Adrenal gland (tissue), 12 donors: ENCODE results near the gene UST. TPM values are rescaled to one million over a fixed set of nuclear protein-coding genes. Genes with fewer than 3 reads are reported as not detected.

Source experiments
- DNase-seq, 7 donors: peaks; one replicate each; pipeline ENCODE4 v3.0.0-alpha.2; 2019 to 2020
- H3K27ac ChIP-seq, 5 donors: fragments of 200-600 bp; sonication (generic) in 4 of 5; 1 replicate in 3 of 5; 2 replicates in 2 of 5; pipeline versions ENCODE4 v1.5.1 to v1.8.0; 2016 to 2020; ENCODE audit warnings: mild to moderate bottlenecking in 1 of 5
- H3K27me3 ChIP-seq: fragments of 200-600 bp; 2 replicates; pipeline ENCODE4 v1.8.0; 2021
- H3K36me3 ChIP-seq, 2 donors: fragments of 200-600 bp; replicated peaks in 1 of 2; 1 replicate in 1 of 2; 2 replicates in 1 of 2; pipeline versions ENCODE4 v1.5.1 to v1.8.0; 2018 to 2022
- H3K4me1 ChIP-seq, 2 donors: fragments of 200-600 bp; replicated peaks in 1 of 2; 1 replicate in 1 of 2; 2 replicates in 1 of 2; pipeline versions ENCODE4 v1.5.1 to v1.8.0; 2018 to 2021
- H3K4me3 ChIP-seq, 4 donors: fragments of 200-600 bp; sonication (generic) in 3 of 4; one replicate each; pipeline ENCODE4 v1.5.1; 2016 to 2018
- H3K9me3 ChIP-seq, 3 donors: fragments of 200-600 bp; sonication (generic) in 1 of 3; replicated peaks in 1 of 3; 1 replicate in 2 of 3; 2 replicates in 1 of 3; pipeline versions ENCODE4 v1.5.1 to v1.8.0; 2016 to 2021
- POLR2A ChIP-seq, 2 donors: fragments of 450-650 bp; IDR thresholded peaks; one replicate each; pipeline ENCODE4 v1.6.1; 2017; ENCODE audit warnings: antibody characterized with exemption in 2 of 2, mild to moderate bottlenecking in 2 of 2, moderate library complexity in 1 of 2
- WGBS, 4 donors: extraction: QIAGEN DNeasy Blood & Tissue Kit in 2 of 4; methylation state at CpG; one replicate each; pipeline versions ENCODE4 v1.1.5 to v1.1.7; 2013 to 2017; 5-methylcytosine and 5-hydroxymethylcytosine counted together
- intact Hi-C, 2 donors: fragments of 100-400 bp; cut with DNase I; formaldehyde crosslinking; loops; one replicate each; pipeline versions ENCODE4 v1.14.1 to v1.15.0; 2022 to 2023
- polyA plus RNA-seq, 3 donors: library from polyadenylated mRNA; stranded (reverse); fragments of 200-250 nt in 2 of 3; fragments of 350-450 nt in 1 of 3; fragmentation: Illumina TruSeq in 1 of 3; extraction: RNeasy Lipid Tissue Mini Kit (QIAGEN cat#74804) in 1 of 3; gene quantifications; one replicate each; pipeline ENCODE4 v1.2.3, GENCODE V29; 2013 to 2014
- total RNA-seq, 9 donors: library from RNA; depleted of rRNA in 4 of 9; stranded (reverse); fragments of >200 nt in 4 of 9; fragments of 120-200 nt in 1 of 9; fragmentation: NEBNext Ultra II Directional in 1 of 9; extraction: Animal tissue kit (Norgen Biotek cat#: 25700) in 1 of 9; gene quantifications; one replicate each; pipeline versions ENCODE4 v1.1.0 to v1.2.4, GENCODE V29; 2013 to 2023
- TF ChIP-seq, protein P1 (sequence below), 6 experiments: fragments of 450-650 bp in 4 of 6; fragments of 200-600 bp in 2 of 6; sonication (generic) in 1 of 6; IDR thresholded peaks; 1 replicate in 5 of 6; 2 replicates in 1 of 6; pipeline versions ENCODE4 v1.5.1 to v1.8.0; 2016 to 2021; ENCODE audit warnings: antibody characterized with exemption in 6 of 6, mild to moderate bottlenecking in 2 of 6, moderate library complexity in 1 of 6
- donor health status: healthy with polysubstance abuse.
- donor health status: Bipolar disorder and iron deficiency.
- donor health status: DM: yes; HTN: yes; CAD: no.
- donor health status: DM: no; HTN: no; CAD: no.
- donor health status: DM: no; HTN: no; CAD: no.
- donor health status: DM: yes; HTN: yes; CAD: no.

UST gene
- total and polyA plus RNA-seq, 12 donors, result 5.9 to 37.4 (median 18.3) TPM

DNA sequence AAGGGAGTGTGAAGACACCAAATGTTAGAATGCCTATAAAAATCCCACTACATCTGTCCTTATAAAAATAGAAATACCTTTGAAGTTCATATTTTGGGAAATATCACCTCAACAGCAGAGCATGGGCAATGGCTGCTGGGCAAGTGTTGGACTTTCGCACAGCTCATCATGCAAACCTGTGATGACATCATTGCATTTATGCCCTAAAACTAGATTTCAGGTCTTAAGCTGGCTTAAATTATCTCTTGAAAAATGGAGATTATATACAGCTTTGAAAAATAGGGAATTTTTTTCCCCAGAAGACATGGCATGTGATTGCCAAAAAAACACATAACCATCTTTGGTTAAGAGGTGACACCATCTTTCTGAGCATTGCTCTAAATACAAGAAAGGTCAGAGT, 197.8 kb downstream of the UST start:
- Histone ChIP-seq H3K27ac (no peak overlapping the region), H3K27me3 (no peaks in the 10 kb centered on the region), H3K4me1 (no peaks in the 10 kb centered on the region), H3K9me3 (no peaks in the 10 kb centered on the region), H3K36me3 (no peaks in the 10 kb centered on the region), H3K4me3 (no peak overlapping the region)
- WGBS, 4 donors, result 96 to 100% (median 98%) methylated on average over 1 of the region's 1 CpG
- no peak for DNase-seq
- TF ChIP-seq POLR2A (IDR thresholded peaks at IDR 0.05), result no peak
- TF ChIP-seq, protein P1, sequence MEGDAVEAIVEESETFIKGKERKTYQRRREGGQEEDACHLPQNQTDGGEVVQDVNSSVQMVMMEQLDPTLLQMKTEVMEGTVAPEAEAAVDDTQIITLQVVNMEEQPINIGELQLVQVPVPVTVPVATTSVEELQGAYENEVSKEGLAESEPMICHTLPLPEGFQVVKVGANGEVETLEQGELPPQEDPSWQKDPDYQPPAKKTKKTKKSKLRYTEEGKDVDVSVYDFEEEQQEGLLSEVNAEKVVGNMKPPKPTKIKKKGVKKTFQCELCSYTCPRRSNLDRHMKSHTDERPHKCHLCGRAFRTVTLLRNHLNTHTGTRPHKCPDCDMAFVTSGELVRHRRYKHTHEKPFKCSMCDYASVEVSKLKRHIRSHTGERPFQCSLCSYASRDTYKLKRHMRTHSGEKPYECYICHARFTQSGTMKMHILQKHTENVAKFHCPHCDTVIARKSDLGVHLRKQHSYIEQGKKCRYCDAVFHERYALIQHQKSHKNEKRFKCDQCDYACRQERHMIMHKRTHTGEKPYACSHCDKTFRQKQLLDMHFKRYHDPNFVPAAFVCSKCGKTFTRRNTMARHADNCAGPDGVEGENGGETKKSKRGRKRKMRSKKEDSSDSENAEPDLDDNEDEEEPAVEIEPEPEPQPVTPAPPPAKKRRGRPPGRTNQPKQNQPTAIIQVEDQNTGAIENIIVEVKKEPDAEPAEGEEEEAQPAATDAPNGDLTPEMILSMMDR (IDR thresholded peaks at IDR 0.05), result no peak
- intact Hi-C loops, result loop anchor here in 1 of 2 donors (5.0 kb wide), 1 partner anchor 197 kb away; the partner anchor contains the start of gene UST

DNA sequence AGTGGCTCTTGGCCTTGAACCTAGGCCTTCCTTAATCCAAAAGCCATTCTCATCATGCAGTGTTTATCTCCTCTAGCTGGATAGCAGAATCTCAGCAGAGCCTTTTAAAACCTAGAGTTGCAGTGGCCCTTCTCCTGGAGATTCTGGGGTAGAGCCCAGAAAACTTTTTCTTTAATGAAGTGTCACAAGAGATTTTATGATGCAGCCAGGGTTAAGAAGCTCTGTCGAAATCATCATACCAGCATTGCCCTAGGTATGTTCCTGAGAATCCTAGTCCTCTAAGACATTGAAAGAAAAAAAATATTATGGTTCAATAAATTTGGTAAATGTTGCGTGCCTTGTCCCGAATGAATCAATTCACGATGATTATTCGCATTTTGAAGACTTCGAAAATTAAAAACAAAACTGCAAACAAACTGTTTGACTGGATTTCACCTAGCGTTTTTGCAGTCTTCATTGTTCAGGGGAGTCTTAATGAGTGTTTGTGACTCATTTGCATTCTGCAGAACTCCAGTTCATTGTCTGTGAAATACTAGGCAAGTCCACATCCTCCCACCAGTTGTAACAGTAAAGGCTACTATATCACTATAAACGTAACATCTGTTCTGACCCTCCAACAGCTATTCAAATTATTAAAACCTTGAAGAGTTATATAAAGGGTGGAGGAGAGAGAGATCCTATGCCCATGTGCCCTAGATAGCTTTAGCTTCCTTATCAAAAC, 198.6 kb downstream of the UST start:
- 71 to 85% (median 76%) methylated on average over 8 of the region's 8 CpGs for WGBS, 4 donors

DNA sequence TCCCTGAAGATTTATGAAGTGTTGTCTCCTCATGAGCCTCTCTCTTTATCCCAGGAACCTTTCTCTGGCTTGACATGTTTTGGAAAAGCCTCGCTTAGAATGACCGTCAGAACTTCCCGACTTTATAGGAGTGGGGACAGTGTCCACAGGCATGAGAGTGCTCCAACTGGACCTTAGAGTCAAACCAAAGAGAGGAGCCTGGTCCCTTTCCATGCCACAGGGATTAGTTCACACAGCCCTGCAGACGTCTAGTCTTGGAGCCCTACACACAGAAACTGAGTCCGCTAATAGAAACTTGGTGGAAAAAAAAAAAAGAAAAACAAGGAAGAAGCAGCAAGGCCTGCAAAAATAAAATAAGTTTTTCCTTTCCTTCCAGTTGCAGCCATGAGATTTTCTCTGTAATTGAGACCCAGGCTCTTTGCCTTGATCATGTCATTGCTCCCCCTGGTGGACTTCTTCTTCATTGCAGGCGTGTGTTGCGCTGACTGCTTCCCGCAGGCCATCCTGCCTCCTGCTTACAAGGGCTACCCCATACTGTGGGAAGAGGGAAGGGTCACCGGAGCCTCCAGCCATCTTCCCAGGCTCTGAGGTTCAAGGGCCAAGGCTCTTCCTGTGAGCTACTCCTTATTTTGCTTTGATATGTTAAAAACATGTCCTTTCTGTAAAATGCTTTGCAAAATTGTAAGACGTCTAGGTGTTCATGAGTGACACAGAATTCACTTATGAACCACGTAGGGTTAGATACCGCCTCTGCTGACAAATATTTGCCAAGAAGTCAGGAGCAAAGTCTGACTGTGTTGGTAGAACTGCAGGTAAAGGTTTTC, 201.0 kb downstream of the UST start:
- H3K4me3 ChIP-seq, result no peak overlapping the region
- WGBS, 4 donors, result 30 to 34% (median 32%) methylated on average over 12 of the region's 12 CpGs
- DNase-seq, result peak; percentile 80 to 95 (median 86)
- no peaks in the 10 kb centered on the region for H3K4me1 ChIP-seq
- H3K36me3 ChIP-seq, result no peaks in the 10 kb centered on the region
- no peak overlapping the region for H3K27ac ChIP-seq
- no peaks in the 10 kb centered on the region for H3K27me3 ChIP-seq
- TF ChIP-seq, protein P1 (IDR thresholded peaks at IDR 0.05), result peak; percentile 80 to 92 (median 87)
- TF ChIP-seq POLR2A (IDR thresholded peaks at IDR 0.05), result no peak
- intact Hi-C loops, result loop anchor here in 1 of 2 donors (5.0 kb wide), 1 partner anchor 201 kb away; the partner anchor contains the start of gene UST
- H3K9me3 ChIP-seq, result no peaks in the 10 kb centered on the region

More for the DNA sequence above, 198.6 kb downstream of the UST start:
- no peak overlapping the region for H3K4me3 ChIP-seq
- no peaks in the 10 kb centered on the region for H3K4me1 ChIP-seq
- intact Hi-C loops, result loop anchor here in 1 of 2 donors (5.0 kb wide), 1 partner anchor 198 kb away; the partner anchor contains the start of gene UST
- no peak for DNase-seq
- TF ChIP-seq, protein P1 (IDR thresholded peaks at IDR 0.05), result no peak
- TF ChIP-seq POLR2A (IDR thresholded peaks at IDR 0.05), result no peak
- H3K27ac ChIP-seq, result no peak overlapping the region
- H3K36me3 ChIP-seq, result no peaks in the 10 kb centered on the region
- H3K27me3 ChIP-seq, result no peaks in the 10 kb centered on the region
- H3K9me3 ChIP-seq, result no peaks in the 10 kb centered on the region

DNA sequence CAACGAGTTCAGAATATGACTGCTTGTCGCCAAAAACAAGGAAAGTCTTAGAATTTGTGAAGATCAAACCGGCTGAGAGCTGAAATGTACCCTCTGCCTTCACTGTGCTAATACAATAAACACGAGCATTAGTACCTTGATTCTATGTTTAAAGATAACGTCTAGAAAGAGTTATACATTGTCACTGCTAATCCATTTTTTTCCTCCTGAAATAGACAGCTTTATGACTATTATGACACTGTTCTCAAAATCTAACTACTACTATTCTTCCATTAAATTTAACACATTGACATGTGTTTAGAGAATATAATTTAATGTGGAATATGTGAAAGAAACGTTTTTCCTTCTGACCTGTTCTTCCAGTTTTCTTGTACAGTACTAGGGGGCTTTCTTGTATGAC, 204.8 kb downstream of the UST start:
- WGBS, 4 donors, result 82 to 91% (median 88%) methylated on average over 6 of the region's 6 CpGs
- intact Hi-C loops, result loop anchor here (5.0 to 10.0 kb wide), 3 partner anchors 207 to 379 kb away; partner anchors contain the start of gene UST (in 1 of the 2)
- DNase-seq, result no peak
- Histone ChIP-seq H3K27me3 (no peaks in the 10 kb centered on the region), H3K4me3 (no peak overlapping the region), H3K27ac (no peak overlapping the region), H3K36me3 (no peaks in the 10 kb centered on the region), H3K4me1 (no peaks in the 10 kb centered on the region), H3K9me3 (no peaks in the 10 kb centered on the region)
- TF ChIP-seq, protein P1 (IDR thresholded peaks at IDR 0.05), result no peak
- TF ChIP-seq POLR2A (IDR thresholded peaks at IDR 0.05), result no peak
